Thyroid gland (tissue), 4 donors: ENCODE measurements around the gene HPS4. TPM values are rescaled to one million over a fixed set of nuclear protein-coding genes. Genes with fewer than 3 reads are reported as not detected.

Source experiments
- DNase-seq, 2 donors: peaks; one replicate each; pipeline ENCODE4 v3.0.0-alpha.2; 2019
- H3K27ac ChIP-seq, 3 donors: fragments of 200-600 bp; sonication (generic); 1 replicate in 2 of 3; 2 replicates in 1 of 3; pipeline ENCODE4 v1.5.1; 2016 to 2019; ENCODE audit warnings: mild to moderate bottlenecking in 1 of 3, moderate library complexity in 1 of 3
- H3K27me3 ChIP-seq: fragments of 200-600 bp; sonication (generic); one replicate; pipeline ENCODE4 v1.5.1; 2019
- H3K36me3 ChIP-seq, 2 donors: fragments of 200-600 bp; sonication (generic); one replicate each; pipeline ENCODE4 v1.5.1; 2016 to 2019
- H3K4me1 ChIP-seq, 2 donors: fragments of 200-600 bp; sonication (generic); one replicate each; pipeline ENCODE4 v1.5.1; 2017 to 2019
- H3K4me3 ChIP-seq, 3 donors: fragments of 200-600 bp; sonication (generic); replicated peaks in 1 of 3; 1 replicate in 2 of 3; 2 replicates in 1 of 3; pipeline ENCODE4 v1.5.1; 2016; ENCODE audit warnings: mild to moderate bottlenecking in 1 of 3
- H3K9me3 ChIP-seq: fragments of 200-600 bp; sonication (generic); one replicate; pipeline ENCODE4 v1.5.1; 2017
- POLR2A ChIP-seq, 2 donors: fragments of 450-650 bp; IDR thresholded peaks; one replicate each; pipeline ENCODE4 v1.6.1; 2017; ENCODE audit warnings: antibody characterized with exemption in 2 of 2, mild to moderate bottlenecking in 2 of 2, moderate library complexity in 1 of 2
- WGBS, 2 donors: methylation state at CpG; one replicate each; pipeline ENCODE4 v1.1.5; 2017; 5-methylcytosine and 5-hydroxymethylcytosine counted together
- intact Hi-C: fragments of 100-400 bp; cut with DNase I; formaldehyde crosslinking; loops from one replicate; pipeline ENCODE4 v1.15.1; 2023
- total RNA-seq, 4 donors: library from RNA; depleted of rRNA; stranded (reverse); fragments of >200 nt; gene quantifications; one replicate each; pipeline ENCODE4 v1.2.3, GENCODE V29; 2016
- TF ChIP-seq, protein P1 (sequence below), 6 experiments: fragments of 200-600 bp in 3 of 6; fragments of 450-650 bp in 3 of 6; sonication (generic) in 3 of 6; IDR thresholded peaks; one replicate each; pipeline ENCODE4 v1.5.1; 2016 to 2019; ENCODE audit warnings: antibody characterized with exemption in 6 of 6, mild to moderate bottlenecking in 2 of 6, inconsistent platforms in 1 of 6, moderate library complexity in 1 of 6

The HPS4 gene
- total RNA-seq, 4 donors from 2014 or later: 27.4 to 51.8 (median 39.1) TPM

DNA sequence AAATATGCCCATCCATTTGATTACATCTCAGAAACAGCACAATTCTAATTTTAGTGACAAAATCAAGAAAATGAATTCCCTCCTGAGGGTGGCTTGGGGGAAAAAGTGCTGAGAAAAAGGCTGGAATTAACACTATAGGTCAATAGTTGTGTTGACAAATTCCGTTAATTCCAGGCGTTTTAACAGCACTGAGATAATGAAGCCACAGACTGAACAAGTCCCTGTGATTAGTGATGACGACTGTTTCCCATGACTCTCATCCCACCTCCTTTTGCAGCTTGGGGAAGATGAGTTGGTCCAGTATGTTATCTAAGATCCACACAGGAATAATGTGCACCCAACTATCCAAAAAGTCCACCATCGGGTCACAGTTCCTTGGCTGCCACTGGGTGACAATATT, 12.9 kb upstream of the HPS4 start:
- 88 to 89% methylated on average over 4 of the region's 4 CpGs for WGBS, 2 donors
- Histone ChIP-seq H3K4me1 (no peaks in the 10 kb centered on the region), H3K4me3 (no peak overlapping the region), H3K9me3 (no peaks in the 10 kb centered on the region), H3K27ac (no peak overlapping the region), H3K27me3 (no peaks in the 10 kb centered on the region), H3K36me3 (peaks cover 83 to 85% of the 10 kb centered on the region in 2 donors)
- TF ChIP-seq, protein P1, sequence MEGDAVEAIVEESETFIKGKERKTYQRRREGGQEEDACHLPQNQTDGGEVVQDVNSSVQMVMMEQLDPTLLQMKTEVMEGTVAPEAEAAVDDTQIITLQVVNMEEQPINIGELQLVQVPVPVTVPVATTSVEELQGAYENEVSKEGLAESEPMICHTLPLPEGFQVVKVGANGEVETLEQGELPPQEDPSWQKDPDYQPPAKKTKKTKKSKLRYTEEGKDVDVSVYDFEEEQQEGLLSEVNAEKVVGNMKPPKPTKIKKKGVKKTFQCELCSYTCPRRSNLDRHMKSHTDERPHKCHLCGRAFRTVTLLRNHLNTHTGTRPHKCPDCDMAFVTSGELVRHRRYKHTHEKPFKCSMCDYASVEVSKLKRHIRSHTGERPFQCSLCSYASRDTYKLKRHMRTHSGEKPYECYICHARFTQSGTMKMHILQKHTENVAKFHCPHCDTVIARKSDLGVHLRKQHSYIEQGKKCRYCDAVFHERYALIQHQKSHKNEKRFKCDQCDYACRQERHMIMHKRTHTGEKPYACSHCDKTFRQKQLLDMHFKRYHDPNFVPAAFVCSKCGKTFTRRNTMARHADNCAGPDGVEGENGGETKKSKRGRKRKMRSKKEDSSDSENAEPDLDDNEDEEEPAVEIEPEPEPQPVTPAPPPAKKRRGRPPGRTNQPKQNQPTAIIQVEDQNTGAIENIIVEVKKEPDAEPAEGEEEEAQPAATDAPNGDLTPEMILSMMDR (IDR thresholded peaks at IDR 0.05): no peak
- TF ChIP-seq POLR2A (IDR thresholded peaks at IDR 0.05): no peak
- intact Hi-C loops: no loop called here
- no peak for DNase-seq

DNA sequence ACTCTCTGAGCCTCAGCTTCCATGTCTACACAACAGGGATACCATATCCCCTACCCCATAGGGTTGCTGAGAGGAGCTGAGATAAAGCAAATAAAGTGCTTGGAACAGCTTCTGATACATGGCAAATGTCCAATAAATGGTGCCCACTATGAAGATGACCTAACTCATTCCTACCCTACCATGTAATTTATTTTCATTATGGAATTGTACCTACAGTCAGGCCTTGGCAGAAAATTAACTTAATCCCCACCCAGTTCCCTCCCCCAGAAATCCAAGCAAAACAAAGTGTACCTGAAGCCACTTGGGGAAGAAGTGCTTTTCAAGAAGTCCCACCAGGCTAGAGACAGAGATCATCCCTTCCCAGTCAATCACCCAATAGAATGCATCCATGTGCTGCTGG, 10.9 kb upstream of the HPS4 start:
- no peak overlapping the region for H3K4me3 ChIP-seq
- intact Hi-C loops: no loop called here
- H3K36me3 ChIP-seq: peaks cover 78 to 84% of the 10 kb centered on the region in 2 donors
- H3K9me3 ChIP-seq: no peaks in the 10 kb centered on the region
- no peak overlapping the region for H3K27ac ChIP-seq
- no peak for DNase-seq
- no peaks in the 10 kb centered on the region for H3K4me1 ChIP-seq
- TF ChIP-seq POLR2A (IDR thresholded peaks at IDR 0.05): no peak
- TF ChIP-seq, protein P1 (IDR thresholded peaks at IDR 0.05): no peak
- no peaks in the 10 kb centered on the region for H3K27me3 ChIP-seq

DNA sequence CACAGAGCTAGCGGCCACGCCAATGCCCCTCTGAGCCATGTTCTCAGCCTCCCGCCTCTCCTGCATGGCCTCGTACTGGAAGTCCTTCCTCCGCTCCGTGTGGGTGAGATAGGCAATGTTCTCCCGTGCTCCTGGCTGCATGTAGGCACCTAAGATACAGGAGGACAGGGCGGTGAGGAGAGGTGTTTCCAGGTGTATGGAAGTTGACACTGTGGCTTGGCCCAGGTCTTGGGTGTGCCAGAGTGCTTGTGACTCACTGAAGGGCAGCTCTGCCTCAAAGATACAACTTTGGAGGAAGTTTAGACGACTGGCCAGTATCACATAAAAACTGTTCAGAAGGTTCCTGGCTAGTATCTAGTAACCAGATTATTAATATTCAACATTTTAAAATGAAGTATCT, 8.6 kb upstream of the HPS4 start:
- 90 to 92% methylated on average over 9 of the region's 9 CpGs for WGBS, 2 donors
- Histone ChIP-seq H3K27ac (no peak overlapping the region), H3K27me3 (no peaks in the 10 kb centered on the region), H3K4me3 (no peak overlapping the region), H3K4me1 (peaks cover 18 to 19% of the 10 kb centered on the region in 2 donors), H3K9me3 (no peaks in the 10 kb centered on the region), H3K36me3 (peaks cover 70 to 71% of the 10 kb centered on the region in 2 donors)
- DNase-seq: no peak
- no peak for TF ChIP-seq POLR2A (IDR thresholded peaks at IDR 0.05)
- TF ChIP-seq, protein P1 (IDR thresholded peaks at IDR 0.05): no peak
- intact Hi-C loops: no loop called here

DNA sequence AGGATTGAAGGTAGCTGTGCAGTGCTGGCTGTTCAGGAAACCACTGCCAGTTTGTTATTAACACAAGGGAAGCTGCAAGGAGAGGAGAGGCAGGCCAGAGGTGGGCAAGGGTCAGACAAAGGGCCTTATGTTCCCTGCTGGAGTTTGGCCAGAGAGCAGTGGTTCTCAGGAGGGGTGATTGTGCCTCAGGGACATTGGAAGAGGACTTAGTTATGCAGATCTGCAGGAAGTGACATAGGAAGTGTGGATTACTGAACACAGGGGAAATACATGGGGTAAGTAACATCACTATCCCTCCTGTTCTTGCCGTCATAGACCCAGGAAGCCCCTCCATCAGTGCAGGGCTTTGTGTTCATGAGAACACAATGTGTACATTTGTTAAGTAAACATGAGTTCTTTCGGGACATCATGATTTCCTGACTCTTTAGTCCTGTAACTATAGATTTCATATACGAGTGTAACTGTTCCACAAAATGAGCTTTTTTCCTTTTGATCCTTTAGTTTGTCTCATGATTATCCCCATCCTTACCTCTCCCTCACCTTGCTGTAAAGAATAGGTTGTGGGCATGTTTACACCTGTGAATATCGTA, 6.0 kb upstream of the HPS4 start:
- WGBS, 2 donors: 84 to 93% methylated on average over 4 of the region's 4 CpGs
- Histone ChIP-seq H3K4me1 (peaks cover 24 to 43% of the 10 kb centered on the region in 2 donors), H3K4me3 (no peak overlapping the region), H3K36me3 (peaks cover 48 to 55% of the 10 kb centered on the region in 2 donors), H3K27ac (peak overlapping the region in 2 of 3 donors; percentile 66 to 71), H3K27me3 (no peaks in the 10 kb centered on the region), H3K9me3 (no peaks in the 10 kb centered on the region)
- no peak for DNase-seq
- intact Hi-C loops: loop anchor here (10.0 kb wide), 2 partner anchors 55 to 95 kb away; no protein-coding TSS in a partner anchor
- TF ChIP-seq, protein P1 (IDR thresholded peaks at IDR 0.05): no peak
- TF ChIP-seq POLR2A (IDR thresholded peaks at IDR 0.05): no peak

DNA sequence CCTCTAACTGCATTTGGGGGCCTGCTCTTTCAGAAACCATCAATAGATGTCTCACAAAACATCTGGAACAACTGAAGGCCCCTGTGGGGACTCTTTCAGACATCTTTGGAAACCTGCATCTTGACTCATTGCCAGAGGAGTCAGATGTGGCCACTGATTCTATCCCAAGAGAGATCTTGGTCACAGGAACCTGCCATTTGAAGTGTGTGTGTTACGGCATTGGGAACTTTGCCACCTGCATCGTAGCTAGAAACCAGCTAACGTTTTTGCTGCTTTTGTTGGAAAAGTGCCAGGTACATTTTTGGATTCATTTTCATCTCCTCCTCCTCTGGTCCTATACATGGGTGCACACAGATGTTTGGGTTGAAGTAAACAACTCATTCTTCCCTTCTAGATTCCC, 4.4 kb upstream of the HPS4 start:
- no peak overlapping the region for H3K4me3 ChIP-seq
- peak overlapping the region; percentile 71 to 79 (median 77) for H3K27ac ChIP-seq
- no peaks in the 10 kb centered on the region for H3K9me3 ChIP-seq
- H3K27me3 ChIP-seq: no peaks in the 10 kb centered on the region
- peak; percentile 92 to 93 for DNase-seq
- H3K36me3 ChIP-seq: peaks cover 33 to 41% of the 10 kb centered on the region in 2 donors
- intact Hi-C loops: loop anchor here (10.0 kb wide), 2 partner anchors 57 to 97 kb away; no protein-coding TSS in a partner anchor
- WGBS, 2 donors: 22 to 24% methylated on average over 3 of the region's 3 CpGs
- no peak for TF ChIP-seq POLR2A (IDR thresholded peaks at IDR 0.05)
- TF ChIP-seq, protein P1 (IDR thresholded peaks at IDR 0.05): no peak
- peaks cover 26 to 49% of the 10 kb centered on the region in 2 donors for H3K4me1 ChIP-seq
